Uterus (tissue), 4 donors: ENCODE measurements around the gene PPARGC1A. TPM values are rescaled to one million over a fixed set of nuclear protein-coding genes. Genes with fewer than 3 reads are reported as not detected.
A peak's percentile ranks its signal among the peaks of the same experiment; 100 is the strongest.

Experiments
- DNase-seq, 2 donors: peaks; one replicate each; pipeline ENCODE4 v3.0.0-alpha.2; 2019 to 2020
- H3K27ac ChIP-seq, 2 donors: fragments of 200-600 bp; sonication (generic); 1 replicate in 1 of 2; 2 replicates in 1 of 2; pipeline ENCODE4 v1.5.1; 2016 to 2018
- H3K27me3 ChIP-seq, 2 donors: fragments of 200-600 bp; sonication (generic); one replicate each; pipeline ENCODE4 v1.5.1; 2018 to 2019; ENCODE audit warnings: control low read depth in 1 of 2
- H3K36me3 ChIP-seq, 2 donors: fragments of 200-600 bp; sonication (generic); one replicate each; pipeline ENCODE4 v1.5.1; 2019; ENCODE audit warnings: control low read depth in 1 of 2
- H3K4me1 ChIP-seq, 2 donors: fragments of 200-600 bp; sonication (generic); one replicate each; pipeline ENCODE4 v1.5.1; 2018 to 2019; ENCODE audit warnings: control low read depth in 1 of 2
- H3K4me3 ChIP-seq, 2 donors: fragments of 200-600 bp; sonication (generic); 1 replicate in 1 of 2; 2 replicates in 1 of 2; pipeline ENCODE4 v1.5.1; 2018 to 2019; ENCODE audit warnings: mild to moderate bottlenecking in 1 of 2
- H3K9me3 ChIP-seq, 2 donors: fragments of 200-600 bp; sonication (generic); one replicate each; pipeline ENCODE4 v1.5.1; 2019; ENCODE audit warnings: control low read depth in 1 of 2
- POLR2A ChIP-seq, 2 donors: fragments of 450-650 bp; IDR thresholded peaks; one replicate each; pipeline ENCODE4 v1.6.1; 2016; ENCODE audit warnings: antibody characterized with exemption in 2 of 2, mild to moderate bottlenecking in 1 of 2, moderate library complexity in 1 of 2
- intact Hi-C: fragments of 100-400 bp; cut with DNase I; formaldehyde crosslinking; loops from one replicate; pipeline ENCODE4 v1.15.1; 2023; ENCODE audit warnings: low total_unique reads
- total RNA-seq, 4 donors: library from RNA; depleted of rRNA in 3 of 4; stranded (reverse); fragments of >200 nt in 3 of 4; gene quantifications; one replicate each; pipeline versions ENCODE4 v1.1.0 to v1.2.4, GENCODE V29; 2014 to 2023
- TF ChIP-seq, protein P1 (sequence below), 4 experiments: fragments of 200-600 bp in 2 of 4; fragments of 450-650 bp in 2 of 4; sonication (generic) in 2 of 4; IDR thresholded peaks; one replicate each; pipeline ENCODE4 v1.5.1; 2016 to 2019; ENCODE audit warnings: antibody characterized with exemption in 4 of 4, mild to moderate bottlenecking in 2 of 4, moderate library complexity in 1 of 4
- donor health status: DM: yes; HTN: yes; CAD: no.

The PPARGC1A gene, protein sequence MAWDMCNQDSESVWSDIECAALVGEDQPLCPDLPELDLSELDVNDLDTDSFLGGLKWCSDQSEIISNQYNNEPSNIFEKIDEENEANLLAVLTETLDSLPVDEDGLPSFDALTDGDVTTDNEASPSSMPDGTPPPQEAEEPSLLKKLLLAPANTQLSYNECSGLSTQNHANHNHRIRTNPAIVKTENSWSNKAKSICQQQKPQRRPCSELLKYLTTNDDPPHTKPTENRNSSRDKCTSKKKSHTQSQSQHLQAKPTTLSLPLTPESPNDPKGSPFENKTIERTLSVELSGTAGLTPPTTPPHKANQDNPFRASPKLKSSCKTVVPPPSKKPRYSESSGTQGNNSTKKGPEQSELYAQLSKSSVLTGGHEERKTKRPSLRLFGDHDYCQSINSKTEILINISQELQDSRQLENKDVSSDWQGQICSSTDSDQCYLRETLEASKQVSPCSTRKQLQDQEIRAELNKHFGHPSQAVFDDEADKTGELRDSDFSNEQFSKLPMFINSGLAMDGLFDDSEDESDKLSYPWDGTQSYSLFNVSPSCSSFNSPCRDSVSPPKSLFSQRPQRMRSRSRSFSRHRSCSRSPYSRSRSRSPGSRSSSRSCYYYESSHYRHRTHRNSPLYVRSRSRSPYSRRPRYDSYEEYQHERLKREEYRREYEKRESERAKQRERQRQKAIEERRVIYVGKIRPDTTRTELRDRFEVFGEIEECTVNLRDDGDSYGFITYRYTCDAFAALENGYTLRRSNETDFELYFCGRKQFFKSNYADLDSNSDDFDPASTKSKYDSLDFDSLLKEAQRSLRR
- 1 to 10 TPM; 1.5 to 6.0 (median 3.2) TPM for total RNA-seq

DNA sequence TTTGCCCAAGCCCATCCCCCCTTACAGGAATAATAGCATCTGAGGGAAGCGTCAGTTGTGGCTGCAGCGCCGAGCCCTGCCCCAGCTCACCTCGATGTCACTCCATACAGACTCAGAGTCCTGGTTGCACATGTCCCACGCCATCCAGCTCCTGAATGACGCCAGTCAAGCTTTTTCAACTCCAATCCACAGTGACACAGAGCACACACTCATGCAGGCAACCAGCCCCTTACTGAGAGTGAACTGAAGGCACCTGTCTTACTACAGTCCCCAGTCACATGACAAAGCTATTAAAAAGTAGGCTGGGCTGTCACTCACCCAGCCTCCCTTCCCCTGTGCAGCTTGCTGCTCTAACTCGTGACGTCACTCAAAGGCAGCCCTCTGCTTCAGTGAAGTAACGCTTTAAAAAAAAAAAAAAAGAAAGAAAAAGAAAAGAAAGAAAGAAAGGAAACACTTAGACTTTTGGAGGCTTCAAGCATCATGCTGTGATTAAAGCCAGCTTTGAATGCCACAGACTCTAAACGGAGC, at the start of gene PPARGC1A:
PPARGC1A (minus strand) TSS at position 234 of the 528 bp plus-strand sequence; CDS start at position 144, 90 bp downstream.
- DNase-seq, result peak; percentile 37 to 51
- Histone ChIP-seq H3K27ac (peak within 1 kb of the TSS; percentile 56 to 65), H3K4me3 (peak within 1 kb of the TSS; percentile 29 to 42), H3K4me1 (no peaks in the 10 kb centered on the region), H3K9me3 (no peaks in the 10 kb centered on the region), H3K27me3 (no peaks in the 10 kb centered on the region), H3K36me3 (no peaks in the 10 kb centered on the region)
- TF ChIP-seq, protein P1, sequence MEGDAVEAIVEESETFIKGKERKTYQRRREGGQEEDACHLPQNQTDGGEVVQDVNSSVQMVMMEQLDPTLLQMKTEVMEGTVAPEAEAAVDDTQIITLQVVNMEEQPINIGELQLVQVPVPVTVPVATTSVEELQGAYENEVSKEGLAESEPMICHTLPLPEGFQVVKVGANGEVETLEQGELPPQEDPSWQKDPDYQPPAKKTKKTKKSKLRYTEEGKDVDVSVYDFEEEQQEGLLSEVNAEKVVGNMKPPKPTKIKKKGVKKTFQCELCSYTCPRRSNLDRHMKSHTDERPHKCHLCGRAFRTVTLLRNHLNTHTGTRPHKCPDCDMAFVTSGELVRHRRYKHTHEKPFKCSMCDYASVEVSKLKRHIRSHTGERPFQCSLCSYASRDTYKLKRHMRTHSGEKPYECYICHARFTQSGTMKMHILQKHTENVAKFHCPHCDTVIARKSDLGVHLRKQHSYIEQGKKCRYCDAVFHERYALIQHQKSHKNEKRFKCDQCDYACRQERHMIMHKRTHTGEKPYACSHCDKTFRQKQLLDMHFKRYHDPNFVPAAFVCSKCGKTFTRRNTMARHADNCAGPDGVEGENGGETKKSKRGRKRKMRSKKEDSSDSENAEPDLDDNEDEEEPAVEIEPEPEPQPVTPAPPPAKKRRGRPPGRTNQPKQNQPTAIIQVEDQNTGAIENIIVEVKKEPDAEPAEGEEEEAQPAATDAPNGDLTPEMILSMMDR (IDR thresholded peaks at IDR 0.05), result no peak
- TF ChIP-seq POLR2A (IDR thresholded peaks at IDR 0.05), result no peak
- intact Hi-C loops, result no loop called here

DNA sequence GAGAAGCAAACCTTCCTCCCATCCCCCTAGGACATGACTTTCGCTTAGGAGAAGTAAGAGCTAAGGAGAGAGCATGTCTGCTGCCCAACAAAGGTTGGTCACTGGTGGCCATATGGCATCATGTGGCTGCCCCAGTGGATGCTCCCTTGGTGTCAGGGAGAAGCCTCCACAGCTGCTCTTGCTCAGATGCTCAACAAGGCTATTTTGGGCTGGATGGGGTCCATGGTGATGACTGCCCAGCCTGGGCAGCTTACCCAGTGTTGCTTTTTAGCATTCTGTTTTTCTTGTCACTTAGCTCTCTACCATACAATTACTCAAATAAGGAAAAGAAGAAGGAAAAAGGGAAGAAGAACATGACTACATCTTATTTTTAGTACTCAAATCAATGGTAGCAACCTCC, 48.9 kb upstream of the PPARGC1A start:
- H3K4me3 ChIP-seq, result no peak overlapping the region
- H3K27me3 ChIP-seq, result no peaks in the 10 kb centered on the region
- H3K9me3 ChIP-seq, result no peaks in the 10 kb centered on the region
- H3K36me3 ChIP-seq, result no peaks in the 10 kb centered on the region
- intact Hi-C loops, result no loop called here
- DNase-seq, result no peak
- no peak for TF ChIP-seq POLR2A (IDR thresholded peaks at IDR 0.05)
- TF ChIP-seq, protein P1 (IDR thresholded peaks at IDR 0.05), result no peak
- no peaks in the 10 kb centered on the region for H3K4me1 ChIP-seq
- no peak overlapping the region for H3K27ac ChIP-seq

DNA sequence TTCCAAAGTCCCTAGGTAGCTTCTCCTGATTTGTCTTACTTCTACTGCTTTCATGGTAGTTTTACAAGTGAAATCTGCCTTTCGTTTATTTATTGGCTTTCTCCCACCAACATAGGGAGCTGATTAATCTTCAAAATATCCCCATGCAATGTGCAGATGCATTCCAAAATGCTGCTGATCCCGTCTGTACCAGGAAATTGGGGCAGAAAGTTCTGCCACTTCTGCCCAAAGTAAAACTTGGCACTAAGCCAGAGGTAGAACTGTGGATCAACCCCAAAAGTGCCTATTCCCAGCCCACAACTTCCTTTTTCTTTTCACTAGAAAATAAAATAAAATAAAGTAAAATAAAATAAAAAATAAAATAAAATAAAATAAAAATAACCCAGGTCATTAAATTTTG, 47.3 kb upstream of the PPARGC1A start:
- TF ChIP-seq, protein P1 (IDR thresholded peaks at IDR 0.05), result no peak
- TF ChIP-seq POLR2A (IDR thresholded peaks at IDR 0.05), result no peak
- no peak overlapping the region for H3K4me3 ChIP-seq
- H3K4me1 ChIP-seq, result no peaks in the 10 kb centered on the region
- H3K9me3 ChIP-seq, result no peaks in the 10 kb centered on the region
- no peak overlapping the region for H3K27ac ChIP-seq
- no peaks in the 10 kb centered on the region for H3K27me3 ChIP-seq
- intact Hi-C loops, result no loop called here
- DNase-seq, result no peak
- H3K36me3 ChIP-seq, result no peaks in the 10 kb centered on the region

DNA sequence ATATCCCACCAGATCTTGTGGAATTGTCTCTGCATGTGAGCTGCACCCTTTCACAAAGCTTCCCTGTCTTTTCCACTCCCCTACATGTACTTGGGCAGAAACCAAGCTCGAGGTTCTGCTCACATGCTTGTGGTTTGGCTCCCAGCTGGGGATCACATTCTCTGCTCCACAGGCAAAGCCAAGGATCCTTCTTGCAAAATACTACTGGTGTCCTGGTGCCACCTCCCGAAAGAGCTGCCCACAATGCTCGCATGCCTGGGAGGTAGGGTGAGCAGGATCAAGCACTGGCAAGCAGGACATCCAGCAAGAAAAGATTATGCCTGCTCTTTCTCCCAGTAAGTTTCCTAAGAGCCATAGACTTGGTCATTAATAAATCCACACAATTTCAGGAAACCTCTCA, 45.1 kb upstream of the PPARGC1A start:
- no peaks in the 10 kb centered on the region for H3K9me3 ChIP-seq
- no peak overlapping the region for H3K4me3 ChIP-seq
- intact Hi-C loops, result no loop called here
- TF ChIP-seq POLR2A (IDR thresholded peaks at IDR 0.05), result no peak
- TF ChIP-seq, protein P1 (IDR thresholded peaks at IDR 0.05), result no peak
- DNase-seq, result peak in 1 of 2 donors; percentile 22
- H3K4me1 ChIP-seq, result no peaks in the 10 kb centered on the region
- no peaks in the 10 kb centered on the region for H3K27me3 ChIP-seq
- no peaks in the 10 kb centered on the region for H3K36me3 ChIP-seq
- no peak overlapping the region for H3K27ac ChIP-seq
